ENCODE measurements around the gene MMEL1. TPM values are rescaled to one million over a fixed set of nuclear protein-coding genes. Genes with fewer than 3 reads are reported as not detected.
"Not testable (repeated sequence)": the region's sequence is repeated elsewhere in the genome, so short reads cannot be mapped to it uniquely, and the experiment has no call there.

MMEL1 gene
- total RNA-seq, 1 experiment from 2014 or later = not detected

- H4K20me1 ChIP-seq (ENCODE audit: low read length); H3K27ac ChIP-seq (ENCODE audit: low read length); H3K9me2 ChIP-seq (replicated peaks; ENCODE audit: low read length); H3K9ac ChIP-seq (ENCODE audit: low read length); H3K9me3 ChIP-seq (ENCODE audit: low read length); BruUV-seq (replicated peaks); H3K27me3 ChIP-seq (ENCODE audit: low read length); H3K36me3 ChIP-seq (ENCODE audit: low read depth, low read length); CTCF ChIA-PET; H3K4me3 ChIP-seq (ENCODE audit: low read length); H3K4me2 ChIP-seq (ENCODE audit: low read length); H3K79me2 ChIP-seq (ENCODE audit: low read length); H2AFZ ChIP-seq (ENCODE audit: low read length); ATAC-seq; POLR2A ChIA-PET (ENCODE audit: unreplicated experiment); DNase-seq; H3F3A ChIP-seq (ENCODE audit: low read length, unreplicated experiment): not testable (repeated sequence)
- H3K4me1 ChIP-seq (ENCODE audit: insufficient read depth, low read length) = peaks cover 22% of the 10 kb centered on the region
- intact Hi-C loops (cut with micrococcal nuclease) = loop anchor here (5.0 kb wide), 2 partner anchors 38 to 357 kb away; partner anchors contain the start of genes FAAP20 and PRXL2B
Observed at GRCh38 chr1:2549367-2550029, 83.3 kb downstream of the MMEL1 start.

GRCh38 chr1:2548068-2548589 lies 84.7 kb downstream of the MMEL1 start:
- H3K4me3 ChIP-seq (ENCODE audit: low read length) = peak overlapping the region; percentile 69
- H2AFZ ChIP-seq (ENCODE audit: low read length) = 0 out of 2 replicates have a peak overlapping the region, but pooled peaks have one; percentile 61
- no peaks in the 10 kb centered on the region for H3K9me3 ChIP-seq (ENCODE audit: low read length)
- H3F3A ChIP-seq (ENCODE audit: low read length, unreplicated experiment) = no peaks in the 10 kb centered on the region
- H3K27ac ChIP-seq (ENCODE audit: low read length) = no peak overlapping the region
- no peaks in the 10 kb centered on the region for H3K36me3 ChIP-seq (ENCODE audit: low read depth, low read length)
- no TSS peak for BruUV-seq (replicated peaks)
- H3K9ac ChIP-seq (ENCODE audit: low read length) = no peak overlapping the region
- ChIA-PET CTCF (interaction anchor here (1.1 to 2.3 kb wide), 3 partner anchors 23 to 133 kb away, joined by 4 to 15 read pairs (median 4); partner anchors contain the start of gene PANK4), POLR2A (ENCODE audit: unreplicated experiment) (interaction anchor here (0.6 kb wide), 1 partner anchor 92 kb away, joined by 7 read pairs; no protein-coding TSS in a partner anchor)
- H3K79me2 ChIP-seq (ENCODE audit: low read length) = no peaks in the 10 kb centered on the region
- DNase-seq = peak; percentile 92
- no peaks in the 10 kb centered on the region for H4K20me1 ChIP-seq (ENCODE audit: low read length)
- peak overlapping the region; percentile 90 for H3K4me2 ChIP-seq (ENCODE audit: low read length)
- TF ChIP-seq CTCF (conservative IDR thresholded peaks at IDR 0.05; ENCODE audit: low read depth, low read length) (peak; percentile 98), EZH2 (IDR thresholded peaks at IDR 0.05; ENCODE audit: low read length, unreplicated experiment) (no peak)
- ATAC-seq = peak; percentile 41
- peaks cover 22% of the 10 kb centered on the region for H3K4me1 ChIP-seq (ENCODE audit: insufficient read depth, low read length)
- no peaks in the 10 kb centered on the region for H3K27me3 ChIP-seq (ENCODE audit: low read length)
- H3K9me2 ChIP-seq (replicated peaks; ENCODE audit: low read length) = no peaks in the 10 kb centered on the region
- intact Hi-C loops (cut with micrococcal nuclease) = loop anchor here (5.0 kb wide), 2 partner anchors 39 to 356 kb away; partner anchors contain the start of genes FAAP20 and PRXL2B

- DNase-seq = peak; percentile 32
- Histone ChIP-seq H3K9ac (ENCODE audit: low read length) (peak overlapping the region; percentile 78), H3K27me3 (ENCODE audit: low read length) (no peaks in the 10 kb centered on the region), H3K36me3 (ENCODE audit: low read depth, low read length) (no peaks in the 10 kb centered on the region), H3K4me3 (ENCODE audit: low read length) (peak overlapping the region; percentile 69), H2AFZ (ENCODE audit: low read length) (peak overlapping the region; percentile 61), H3K9me3 (ENCODE audit: low read length) (no peaks in the 10 kb centered on the region), H3K27ac (ENCODE audit: low read length) (peak overlapping the region; percentile 64), H3K9me2 (replicated peaks; ENCODE audit: low read length) (no peaks in the 10 kb centered on the region), H3K79me2 (ENCODE audit: low read length) (no peaks in the 10 kb centered on the region), H3K4me2 (ENCODE audit: low read length) (peak overlapping the region; percentile 90), H4K20me1 (ENCODE audit: low read length) (no peaks in the 10 kb centered on the region), H3F3A (ENCODE audit: low read length, unreplicated experiment) (no peaks in the 10 kb centered on the region), H3K4me1 (ENCODE audit: insufficient read depth, low read length) (peaks cover 22% of the 10 kb centered on the region)
- intact Hi-C loops (cut with micrococcal nuclease) = loop anchor here (1.0 to 5.0 kb wide), 6 partner anchors 21 to 355 kb away; partner anchors contain the start of genes FAAP20, PANK4 and PRXL2B
- TF ChIP-seq EZH2phosphoT487 (IDR thresholded peaks at IDR 0.05; ENCODE audit: borderline replicate concordance, low read length) (no peak), EZH2 (IDR thresholded peaks at IDR 0.05; ENCODE audit: low read length, unreplicated experiment) (no peak), CTCF (conservative IDR thresholded peaks at IDR 0.05; ENCODE audit: low read depth, low read length) (no peak)
- CTCF ChIA-PET = interaction anchor here (0.5 to 2.3 kb wide), 9 partner anchors 17 to 133 kb away, joined by 3 to 15 read pairs (median 4); partner anchors contain the start of gene PANK4
- no TSS peak for BruUV-seq (replicated peaks)
- POLR2A ChIA-PET (ENCODE audit: unreplicated experiment) = interaction anchor here (0.6 to 1.1 kb wide), 2 partner anchors 21 to 537 kb away, joined by 4 to 10 read pairs; partner anchors contain the start of gene PANK4
- peak; percentile 2 for ATAC-seq
Observed at GRCh38 chr1:2547210-2548067, 85.4 kb downstream of the MMEL1 start.
